ENCODE measurements around the gene C10orf67.

DNA sequence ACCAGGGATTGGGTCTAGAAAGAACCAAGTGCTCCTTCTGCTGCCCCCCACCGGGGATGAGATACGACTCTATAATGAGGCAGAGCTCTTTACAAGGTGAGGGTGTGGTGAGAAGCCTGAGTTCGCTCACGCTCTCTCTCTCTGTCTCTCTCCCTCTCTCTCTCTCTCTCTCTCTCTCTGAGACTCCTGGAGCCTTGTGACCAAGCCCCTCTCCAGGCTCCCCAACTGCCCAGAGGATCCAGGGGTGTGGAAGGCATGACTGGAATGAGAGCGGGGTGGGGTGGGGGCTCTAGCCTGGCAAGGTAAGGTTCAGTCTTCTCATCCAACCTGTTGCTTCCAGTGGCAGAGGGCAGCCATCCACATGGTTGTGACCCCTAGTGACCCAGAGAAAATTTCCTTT is 155.6 kb downstream of the C10orf67 start:
- TF ChIP-seq NFIC (IDR thresholded peaks at IDR 0.05) (no peak), CEBPB (IDR thresholded peaks at IDR 0.05) (no peak), TAF1 (IDR thresholded peaks at IDR 0.05; ENCODE audit: low read depth) (no peak), YY1 (IDR thresholded peaks at IDR 0.05; ENCODE audit: low read depth) (no peak)

Data from Ishikawa (cell line).